Activated T-cell treated with anti-CD3 and anti-CD28 coated beads, Interleukin-2, amount 50 U/mL, for 1 hour (primary cell): ENCODE data around the gene DOCK1.
"Not testable (repeated sequence)": the region's sequence is repeated elsewhere in the genome, so short reads cannot be mapped to it uniquely, and the experiment has no call there.

Experiments
- DNase-seq: peaks from one replicate; pipeline ENCODE4 v3.0.0-alpha.2; 2020

The DOCK1 gene

DNA sequence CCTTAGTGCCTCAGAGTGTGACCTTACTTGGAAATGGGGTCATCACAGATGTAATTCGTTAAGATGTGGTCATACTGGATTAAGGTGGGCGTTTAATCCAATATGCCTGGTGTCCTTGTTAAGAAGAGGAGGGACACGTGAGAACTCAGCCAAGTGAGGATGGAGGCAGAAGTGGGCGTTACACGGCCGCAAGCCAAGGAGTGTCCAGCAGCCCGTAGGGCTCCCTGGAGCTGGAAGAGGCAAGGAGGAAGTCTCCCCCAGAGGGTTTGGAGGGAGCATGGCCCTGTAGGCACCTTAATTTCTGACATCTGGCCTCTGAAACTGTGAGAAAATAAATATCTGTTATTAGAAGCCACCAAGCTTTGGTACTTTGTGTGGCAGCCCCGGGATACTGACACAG lies 21.3 kb downstream of the DOCK1 start:
- no peak for DNase-seq

GRCh38 chr10:126927799-126928198 lies 22.6 kb downstream of the DOCK1 start:
- DNase-seq: no peak

DNA sequence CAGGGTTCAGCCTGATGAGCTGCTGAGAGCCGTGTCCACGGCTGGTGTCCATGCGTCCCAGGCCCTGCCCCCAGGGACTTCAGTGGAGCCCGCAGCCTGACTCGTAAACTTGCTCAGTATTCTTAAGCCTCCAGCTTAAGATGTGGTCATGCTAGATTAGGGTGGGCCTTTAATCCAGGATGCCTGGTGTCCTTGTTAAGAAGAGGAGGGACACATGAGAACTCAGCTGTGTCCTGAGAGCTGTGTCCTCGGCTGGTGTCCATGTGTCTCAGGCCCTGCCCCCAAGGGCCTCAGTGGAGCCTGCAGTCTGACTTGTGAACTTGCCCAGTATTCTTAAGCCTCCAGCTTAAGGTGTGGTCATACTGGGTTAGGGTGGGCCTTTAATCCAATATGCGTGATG lies 23.0 kb downstream of the DOCK1 start:
- no peak for DNase-seq

GRCh38 chr10:126929391-126929790 lies 24.2 kb downstream of the DOCK1 start:
- DNase-seq: no peak

- no peak for DNase-seq
Observed at GRCh38 chr10:126930131-126930882, 25.1 kb downstream of the DOCK1 start.

DNA sequence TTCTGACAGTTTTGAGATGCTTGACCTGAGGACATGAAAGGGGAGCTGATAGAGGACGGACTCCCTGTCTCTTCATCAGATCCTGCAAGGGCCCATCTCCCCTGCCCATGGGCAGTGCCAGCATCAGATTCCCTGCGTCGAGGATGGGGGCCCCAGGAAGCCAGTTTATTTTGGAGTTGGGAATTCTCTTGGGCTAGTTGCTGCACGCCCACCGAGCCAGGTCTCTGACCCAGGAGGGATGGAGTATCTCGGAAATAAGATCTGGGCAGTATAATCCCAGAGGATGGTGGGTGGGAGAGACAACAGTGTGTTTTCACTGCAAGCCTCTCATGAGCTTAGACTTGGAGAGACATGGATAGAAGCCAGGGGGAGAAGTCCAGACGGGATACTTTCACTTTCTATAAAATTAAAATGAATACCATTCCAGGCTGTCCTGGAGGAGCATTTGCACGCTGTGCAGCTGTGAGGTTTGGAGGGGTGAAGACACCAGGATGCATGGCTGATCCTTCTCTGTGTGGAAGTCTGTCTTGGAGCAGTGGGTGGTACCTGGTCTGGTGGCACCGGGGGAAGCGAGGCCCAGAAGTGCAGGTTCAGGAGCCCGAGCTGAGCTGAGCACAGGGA lies 25.8 kb downstream of the DOCK1 start:
- DNase-seq: no peak

DNA sequence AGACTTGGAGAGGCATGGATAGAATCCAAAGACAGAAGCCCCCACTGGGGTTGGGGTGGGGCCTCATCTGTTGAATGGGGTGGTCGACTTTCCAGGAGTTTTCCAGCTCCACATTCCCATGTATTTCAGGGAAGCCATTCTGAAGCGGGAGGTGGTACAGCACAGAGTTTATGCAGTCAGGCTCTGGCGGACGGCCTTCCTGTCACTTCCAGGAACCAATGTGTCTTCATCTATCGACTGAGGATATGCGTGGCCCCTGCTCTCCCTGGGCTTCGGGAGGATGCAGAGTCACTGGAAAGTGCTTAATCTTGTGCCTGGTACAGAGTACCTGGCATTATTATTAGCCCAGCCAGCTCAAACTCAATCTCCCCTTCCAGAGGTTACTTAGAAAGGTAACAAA lies 26.3 kb downstream of the DOCK1 start:
- no peak for DNase-seq

DNA sequence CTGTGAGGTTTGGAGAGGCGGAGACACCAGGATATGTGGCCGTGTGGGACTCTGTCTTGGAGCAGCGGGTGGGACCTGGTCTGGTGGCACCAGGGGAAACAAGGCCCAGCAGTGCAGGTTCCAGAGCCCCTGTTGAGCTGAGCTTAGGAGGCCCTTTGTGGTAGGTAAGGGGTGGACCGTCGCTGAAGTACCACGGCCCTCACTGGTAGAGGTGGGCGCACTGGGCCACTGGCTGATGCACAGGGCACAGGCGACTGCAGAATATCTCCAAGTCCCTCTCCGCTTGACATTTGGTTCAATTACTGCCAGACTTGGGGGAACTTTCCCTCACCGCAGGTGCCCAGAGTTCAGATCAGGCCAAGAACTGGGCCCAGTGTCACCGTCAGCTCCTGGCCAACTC lies 27.3 kb downstream of the DOCK1 start:
- no peak for DNase-seq

DNA sequence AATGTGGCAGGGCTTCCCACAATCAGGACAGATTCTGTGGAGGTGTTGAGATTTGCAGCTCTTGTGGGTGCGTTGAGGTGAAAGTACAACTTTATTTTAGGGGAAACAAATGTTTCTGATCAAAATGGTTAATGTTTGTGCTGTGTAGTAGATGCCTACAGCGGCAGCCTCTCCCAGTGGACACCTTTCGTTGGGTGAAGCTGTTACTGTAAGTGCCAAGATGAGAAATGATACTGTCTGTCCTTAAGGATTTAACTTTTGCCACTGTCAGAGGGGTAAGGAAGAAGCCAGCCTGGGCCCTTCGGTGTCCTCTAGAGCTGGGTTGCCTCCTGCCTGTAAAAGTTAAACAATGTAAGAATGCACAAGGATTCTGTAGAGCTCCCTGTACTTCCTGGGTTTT lies 27.9 kb downstream of the DOCK1 start:
- no peak for DNase-seq

GRCh38 chr10:126935263-126935946 lies 30.2 kb downstream of the DOCK1 start:
- DNase-seq: no peak

- DNase-seq: no peak
Observed at GRCh38 chr10:126937026-126937425, 31.8 kb downstream of the DOCK1 start.

DNA sequence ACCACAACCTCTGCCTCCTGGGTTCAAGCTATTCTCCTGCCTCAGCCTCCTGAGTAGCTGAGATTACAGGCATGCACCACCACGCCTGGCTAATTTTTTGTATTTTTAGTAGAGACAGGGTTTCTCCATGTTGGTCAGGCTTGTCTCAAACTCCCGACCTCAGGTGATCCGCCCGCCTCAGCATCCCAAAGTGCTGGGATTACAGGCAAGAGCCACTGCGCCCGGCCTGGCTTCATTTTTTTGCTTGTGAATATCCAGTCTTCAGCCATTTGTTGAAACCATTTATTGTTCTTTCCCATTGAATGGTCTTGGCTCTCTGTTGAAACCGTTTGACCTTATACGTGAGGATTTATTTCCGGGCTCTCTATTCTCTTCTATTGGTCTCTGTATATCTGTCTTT lies 32.9 kb downstream of the DOCK1 start:
- DNase-seq: not testable (repeated sequence)

GRCh38 chr10:126939706-126940105 lies 34.5 kb downstream of the DOCK1 start:
- DNase-seq: no peak

- no peak for DNase-seq
Observed at GRCh38 chr10:126940670-126941310, 35.6 kb downstream of the DOCK1 start.

GRCh38 chr10:126944191-126944590 lies 39.0 kb downstream of the DOCK1 start:
- DNase-seq: no peak

- DNase-seq: no peak
Observed at GRCh38 chr10:126945351-126946030, 40.3 kb downstream of the DOCK1 start.

- no peak for DNase-seq
Observed at GRCh38 chr10:126946746-126947145, 41.5 kb downstream of the DOCK1 start.

DNA sequence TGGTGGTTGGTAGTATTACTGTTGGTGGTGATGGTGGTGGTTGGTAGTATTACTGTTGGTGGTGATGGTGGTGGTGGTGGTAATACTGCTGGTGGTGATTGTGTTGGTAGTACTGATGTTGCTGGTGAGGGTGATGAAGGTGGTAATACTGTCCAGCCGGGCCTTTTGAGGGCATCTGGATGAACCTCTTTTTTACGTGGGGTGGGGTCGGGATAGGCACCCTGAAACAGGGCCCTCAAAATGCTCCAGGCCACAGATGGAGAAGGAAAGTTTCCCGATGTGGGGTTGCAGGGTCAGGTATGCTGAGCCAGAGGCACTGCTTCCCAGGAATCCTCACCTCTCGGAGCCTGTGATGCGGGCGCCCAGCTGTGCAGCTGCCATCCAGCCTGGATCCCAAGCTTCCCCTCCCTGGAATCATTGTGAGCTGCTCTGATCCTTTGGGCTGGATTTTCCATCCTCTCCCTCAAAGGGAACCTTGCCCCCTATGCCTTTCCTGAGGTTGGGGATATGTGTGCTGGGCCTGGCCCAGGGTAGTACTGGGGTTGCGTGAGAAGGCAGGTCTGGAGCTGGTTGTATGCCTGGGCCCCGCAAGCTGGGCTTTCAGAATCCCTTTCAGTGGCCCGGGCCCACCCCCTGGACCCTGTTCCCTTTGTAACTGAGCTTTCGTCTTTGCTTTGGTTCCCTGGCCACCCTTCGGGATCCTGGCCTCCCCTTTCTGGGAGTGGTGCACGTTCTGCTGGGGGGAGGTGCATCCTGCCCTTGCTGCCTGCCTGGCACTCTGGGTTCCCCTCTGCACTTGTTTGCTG lies 43.3 kb downstream of the DOCK1 start:
- no peak for DNase-seq

GRCh38 chr10:126949161-126949503 lies 43.9 kb downstream of the DOCK1 start:
- DNase-seq: no peak

DNA sequence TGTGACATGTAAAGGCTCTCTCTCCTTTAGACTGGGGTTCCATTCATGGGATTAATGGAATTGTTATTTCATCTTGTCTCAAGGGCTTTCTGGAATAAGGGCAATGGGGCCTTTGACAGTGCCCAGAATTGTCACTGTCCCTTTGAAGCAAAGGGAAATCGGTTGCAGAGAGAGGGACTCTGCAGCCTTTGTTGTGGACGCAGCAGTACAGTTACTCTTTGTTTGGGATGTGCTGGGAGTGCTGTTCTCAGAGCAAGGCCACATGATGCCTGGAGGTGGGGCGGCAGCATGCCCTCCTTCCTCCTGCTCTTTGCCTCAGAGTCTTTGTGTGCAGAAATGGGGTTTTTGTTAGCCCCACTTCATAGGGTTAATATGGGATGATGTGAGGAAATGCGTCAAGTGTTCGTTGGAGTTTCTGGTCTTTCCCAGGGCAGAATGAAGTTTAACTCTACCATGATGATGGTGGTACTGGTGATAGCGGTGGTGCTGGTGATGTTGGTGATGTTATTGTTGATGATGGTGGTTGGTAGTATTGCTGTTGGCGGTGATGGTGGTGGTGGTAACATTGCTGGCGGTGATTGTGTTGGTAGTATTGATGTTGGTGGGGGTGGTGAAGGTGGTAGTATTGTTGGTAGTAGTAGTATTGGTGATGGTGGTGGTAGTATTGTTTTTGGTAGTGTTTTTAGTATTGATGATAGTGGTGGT lies 45.3 kb downstream of the DOCK1 start:
- DNase-seq: no peak

GRCh38 chr10:126953886-126954285 lies 48.7 kb downstream of the DOCK1 start:
- DNase-seq: no peak

- no peak for DNase-seq
Observed at GRCh38 chr10:126955396-126955795, 50.2 kb downstream of the DOCK1 start.
